D721Med (cell line): ENCODE results near the gene ATXN7L2.

ENCODE experiments used
- DNase-seq: peaks from one replicate; pipeline ENCODE4 v3.0.0; 2011; ENCODE audit warnings: low spot score; ENCODE audit not compliant: insufficient read length
- FAIRE-seq: peaks from 2 replicates; lab custom pipeline; 2011; peaks lifted over from hg19 to GRCh38; lab: Jason Lieb, UNC
- TF ChIP-seq, protein P1 (sequence below): IDR thresholded peaks from 2 replicates; pipeline ENCODE4 v1.5.1; 2012; ENCODE audit warnings: mild to moderate bottlenecking, control low read depth; ENCODE audit not compliant: insufficient read depth; ENCODE audit errors: missing control alignments

Gene ATXN7L2

DNA sequence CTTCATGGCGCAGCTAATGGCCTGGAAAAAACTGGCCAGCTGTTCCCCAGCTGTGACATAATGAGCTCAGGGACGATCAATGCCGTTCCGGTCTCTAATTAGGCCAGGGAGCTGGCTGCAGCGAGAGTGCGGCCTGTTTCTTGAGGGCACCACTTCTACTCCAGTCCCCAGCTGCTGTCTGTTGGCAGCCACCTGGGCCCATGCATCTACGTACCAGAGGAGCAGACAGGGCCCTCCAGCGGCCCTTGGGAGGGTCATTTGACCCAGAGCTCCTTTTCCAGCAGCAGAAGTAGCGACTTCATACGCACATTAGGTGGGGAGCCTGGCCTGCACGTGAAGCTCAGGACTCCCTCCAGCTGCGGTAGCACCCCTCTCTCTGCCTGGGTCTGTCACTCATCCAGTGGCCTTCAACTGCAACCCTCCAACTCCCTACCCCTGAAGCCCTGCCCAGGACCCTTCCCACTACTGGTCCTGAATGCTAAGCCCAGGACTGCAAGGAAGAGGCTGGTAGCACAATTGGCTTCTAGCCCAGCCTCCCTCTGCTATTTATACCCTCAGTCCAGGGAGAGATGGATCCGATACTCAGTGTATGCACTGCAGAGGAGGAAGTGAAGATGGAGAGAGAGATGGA is 46.9 kb downstream of the ATXN7L2 start:
- TF ChIP-seq, protein P1, sequence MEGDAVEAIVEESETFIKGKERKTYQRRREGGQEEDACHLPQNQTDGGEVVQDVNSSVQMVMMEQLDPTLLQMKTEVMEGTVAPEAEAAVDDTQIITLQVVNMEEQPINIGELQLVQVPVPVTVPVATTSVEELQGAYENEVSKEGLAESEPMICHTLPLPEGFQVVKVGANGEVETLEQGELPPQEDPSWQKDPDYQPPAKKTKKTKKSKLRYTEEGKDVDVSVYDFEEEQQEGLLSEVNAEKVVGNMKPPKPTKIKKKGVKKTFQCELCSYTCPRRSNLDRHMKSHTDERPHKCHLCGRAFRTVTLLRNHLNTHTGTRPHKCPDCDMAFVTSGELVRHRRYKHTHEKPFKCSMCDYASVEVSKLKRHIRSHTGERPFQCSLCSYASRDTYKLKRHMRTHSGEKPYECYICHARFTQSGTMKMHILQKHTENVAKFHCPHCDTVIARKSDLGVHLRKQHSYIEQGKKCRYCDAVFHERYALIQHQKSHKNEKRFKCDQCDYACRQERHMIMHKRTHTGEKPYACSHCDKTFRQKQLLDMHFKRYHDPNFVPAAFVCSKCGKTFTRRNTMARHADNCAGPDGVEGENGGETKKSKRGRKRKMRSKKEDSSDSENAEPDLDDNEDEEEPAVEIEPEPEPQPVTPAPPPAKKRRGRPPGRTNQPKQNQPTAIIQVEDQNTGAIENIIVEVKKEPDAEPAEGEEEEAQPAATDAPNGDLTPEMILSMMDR, result no peak
- FAIRE-seq (no peak), DNase-seq (no peak)

DNA sequence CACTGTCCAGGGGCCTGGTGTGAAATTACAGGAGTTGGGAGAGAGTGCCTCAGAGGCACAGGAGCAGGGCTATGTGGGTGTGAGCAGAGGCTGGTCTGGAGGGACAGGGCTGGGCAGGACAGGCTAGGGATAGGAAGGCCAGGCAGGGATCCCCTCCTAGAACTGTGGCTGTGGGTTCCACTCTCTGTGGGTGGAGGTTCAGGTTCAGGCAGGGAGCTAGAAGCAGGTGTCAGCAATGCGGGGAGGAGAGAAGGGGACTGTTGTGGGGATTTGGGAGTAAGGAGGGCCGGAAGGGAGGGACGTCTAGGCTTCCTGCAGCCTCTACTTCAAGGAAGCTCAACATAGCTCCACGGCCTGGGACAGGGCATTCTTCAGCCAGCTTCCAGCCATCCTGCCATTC is 47.7 kb downstream of the ATXN7L2 start:
- FAIRE-seq (no peak), DNase-seq (no peak)
- TF ChIP-seq, protein P1, result no peak

DNA sequence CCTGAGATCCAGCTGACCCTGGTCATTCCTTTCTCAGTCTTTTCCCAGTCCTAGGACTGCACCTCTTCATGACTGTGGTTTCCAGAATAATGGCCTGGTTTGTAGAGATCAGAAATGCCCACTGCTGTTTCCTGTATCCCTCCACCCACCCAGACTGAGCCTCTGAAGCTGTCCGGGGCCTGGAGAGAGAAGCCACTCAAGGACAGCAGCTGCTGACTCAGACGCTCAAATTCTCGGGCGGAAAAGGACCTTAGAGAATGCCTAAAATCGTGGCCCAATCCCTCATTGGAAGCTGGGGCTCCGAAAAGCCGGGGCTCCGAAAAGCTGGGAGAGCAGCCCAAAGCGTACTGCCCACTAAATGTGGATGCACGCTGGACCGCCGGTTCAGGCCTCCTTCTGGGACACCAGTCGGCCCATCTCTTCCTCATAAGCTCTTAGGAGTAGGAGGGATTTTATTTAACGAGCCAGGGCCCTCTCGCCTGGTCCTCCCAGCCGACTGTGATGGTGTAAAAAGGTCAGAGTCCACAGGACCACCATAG is 48.2 kb downstream of the ATXN7L2 start:
- FAIRE-seq (no peak), DNase-seq (no peak)
- TF ChIP-seq, protein P1, result no peak

DNA sequence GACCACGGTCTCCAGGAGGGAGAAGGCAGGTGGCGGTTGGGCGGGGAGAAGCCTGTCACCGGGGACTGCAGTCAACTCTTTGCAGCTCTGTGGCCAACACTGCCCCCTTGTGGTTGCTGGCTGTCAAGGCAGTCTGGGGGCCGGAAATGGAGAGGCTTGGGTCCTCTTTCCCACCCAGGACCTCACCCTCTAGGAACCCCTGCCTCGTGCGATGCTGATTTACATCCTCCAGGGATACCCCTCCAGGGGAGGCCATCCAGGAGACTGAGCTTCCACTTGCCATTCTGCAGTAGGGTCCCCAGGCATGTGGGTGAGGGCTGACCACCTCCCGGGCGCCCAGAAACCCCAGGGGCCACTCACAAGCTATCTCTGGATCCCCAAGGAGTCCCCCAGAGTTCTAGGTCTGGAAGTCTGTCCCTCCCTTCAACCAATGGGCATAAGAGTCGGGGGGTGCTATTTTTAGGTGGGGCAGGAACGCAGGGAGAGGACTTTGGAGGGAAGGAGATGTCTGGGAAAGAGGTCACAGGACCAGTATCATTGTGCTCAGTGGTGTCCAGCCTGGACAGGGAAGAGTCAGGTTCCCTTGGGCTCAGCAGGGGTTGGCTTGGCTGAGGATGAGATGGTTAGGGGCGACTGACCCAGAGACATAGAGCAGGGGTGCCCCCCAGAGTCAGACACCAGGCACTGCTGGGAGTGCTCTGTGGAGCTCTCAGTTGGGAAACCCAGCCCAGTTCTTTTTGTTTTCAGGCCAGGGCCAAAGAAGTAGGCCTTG is 48.8 kb downstream of the ATXN7L2 start:
- FAIRE-seq (no peak), DNase-seq (peak; percentile 72)
- TF ChIP-seq, protein P1, result peak; percentile 90

DNA sequence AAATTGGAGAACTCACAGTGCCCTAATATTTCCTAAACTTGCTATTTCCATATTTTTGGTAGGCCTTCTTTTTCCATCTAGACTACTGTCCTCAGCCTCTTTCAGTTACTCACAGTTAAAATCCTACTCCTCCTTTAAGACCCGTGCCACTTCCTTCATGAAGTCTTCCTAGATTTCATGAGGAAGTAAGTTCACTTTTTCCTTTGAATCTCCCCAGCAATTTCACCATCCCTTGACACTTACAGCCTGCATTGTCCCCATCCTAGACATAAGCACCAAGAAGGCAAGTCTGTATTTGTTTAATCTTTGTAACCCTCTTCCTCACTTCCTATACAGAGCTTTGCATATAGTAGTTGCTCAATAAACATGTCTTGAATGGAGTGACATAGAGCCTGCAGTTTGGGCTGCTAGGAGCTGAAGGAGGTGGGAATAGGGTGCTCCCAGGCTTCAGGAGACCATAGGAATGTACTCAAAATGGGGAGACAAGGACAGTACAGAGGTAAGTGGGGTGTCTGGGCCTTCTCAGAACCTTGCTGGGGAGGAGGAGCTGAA is 50.7 kb downstream of the ATXN7L2 start:
- DNase-seq, result no peak
- TF ChIP-seq, protein P1, result no peak

DNA sequence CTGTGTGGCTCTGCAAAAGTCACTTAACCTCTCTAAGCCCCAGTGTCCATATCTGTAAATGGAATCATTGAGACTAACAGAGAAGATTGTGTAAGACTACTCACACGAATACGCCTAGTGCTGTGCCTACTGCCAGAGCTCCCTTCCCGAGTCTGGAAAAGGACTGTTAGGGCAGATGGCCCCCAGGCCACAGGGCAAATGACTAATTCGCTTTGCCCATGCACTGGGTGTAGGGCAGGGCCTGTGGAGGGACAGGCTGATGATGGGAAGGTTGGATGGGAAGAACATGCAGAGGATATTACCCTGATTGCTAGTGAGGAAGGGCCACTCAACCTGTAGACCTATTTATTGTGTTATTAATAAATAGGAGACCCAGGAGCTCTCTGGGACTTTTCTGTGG is 51.8 kb downstream of the ATXN7L2 start:
- FAIRE-seq (no peak), DNase-seq (no peak)

More for the DNA sequence above, 50.7 kb downstream of the ATXN7L2 start:
- FAIRE-seq, result no peak

More for the DNA sequence above, 51.8 kb downstream of the ATXN7L2 start:
- TF ChIP-seq, protein P1, result no peak
